Fibroblast of skin of right quadriceps (primary cell): Measurements from ENCODE around the gene ADAMTS15.

Experiments used
- DNase-seq: peaks from one replicate; pipeline ENCODE4 v3.0.0-alpha.2; 2013

Gene ADAMTS15, protein sequence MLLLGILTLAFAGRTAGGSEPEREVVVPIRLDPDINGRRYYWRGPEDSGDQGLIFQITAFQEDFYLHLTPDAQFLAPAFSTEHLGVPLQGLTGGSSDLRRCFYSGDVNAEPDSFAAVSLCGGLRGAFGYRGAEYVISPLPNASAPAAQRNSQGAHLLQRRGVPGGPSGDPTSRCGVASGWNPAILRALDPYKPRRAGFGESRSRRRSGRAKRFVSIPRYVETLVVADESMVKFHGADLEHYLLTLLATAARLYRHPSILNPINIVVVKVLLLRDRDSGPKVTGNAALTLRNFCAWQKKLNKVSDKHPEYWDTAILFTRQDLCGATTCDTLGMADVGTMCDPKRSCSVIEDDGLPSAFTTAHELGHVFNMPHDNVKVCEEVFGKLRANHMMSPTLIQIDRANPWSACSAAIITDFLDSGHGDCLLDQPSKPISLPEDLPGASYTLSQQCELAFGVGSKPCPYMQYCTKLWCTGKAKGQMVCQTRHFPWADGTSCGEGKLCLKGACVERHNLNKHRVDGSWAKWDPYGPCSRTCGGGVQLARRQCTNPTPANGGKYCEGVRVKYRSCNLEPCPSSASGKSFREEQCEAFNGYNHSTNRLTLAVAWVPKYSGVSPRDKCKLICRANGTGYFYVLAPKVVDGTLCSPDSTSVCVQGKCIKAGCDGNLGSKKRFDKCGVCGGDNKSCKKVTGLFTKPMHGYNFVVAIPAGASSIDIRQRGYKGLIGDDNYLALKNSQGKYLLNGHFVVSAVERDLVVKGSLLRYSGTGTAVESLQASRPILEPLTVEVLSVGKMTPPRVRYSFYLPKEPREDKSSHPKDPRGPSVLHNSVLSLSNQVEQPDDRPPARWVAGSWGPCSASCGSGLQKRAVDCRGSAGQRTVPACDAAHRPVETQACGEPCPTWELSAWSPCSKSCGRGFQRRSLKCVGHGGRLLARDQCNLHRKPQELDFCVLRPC

DNA sequence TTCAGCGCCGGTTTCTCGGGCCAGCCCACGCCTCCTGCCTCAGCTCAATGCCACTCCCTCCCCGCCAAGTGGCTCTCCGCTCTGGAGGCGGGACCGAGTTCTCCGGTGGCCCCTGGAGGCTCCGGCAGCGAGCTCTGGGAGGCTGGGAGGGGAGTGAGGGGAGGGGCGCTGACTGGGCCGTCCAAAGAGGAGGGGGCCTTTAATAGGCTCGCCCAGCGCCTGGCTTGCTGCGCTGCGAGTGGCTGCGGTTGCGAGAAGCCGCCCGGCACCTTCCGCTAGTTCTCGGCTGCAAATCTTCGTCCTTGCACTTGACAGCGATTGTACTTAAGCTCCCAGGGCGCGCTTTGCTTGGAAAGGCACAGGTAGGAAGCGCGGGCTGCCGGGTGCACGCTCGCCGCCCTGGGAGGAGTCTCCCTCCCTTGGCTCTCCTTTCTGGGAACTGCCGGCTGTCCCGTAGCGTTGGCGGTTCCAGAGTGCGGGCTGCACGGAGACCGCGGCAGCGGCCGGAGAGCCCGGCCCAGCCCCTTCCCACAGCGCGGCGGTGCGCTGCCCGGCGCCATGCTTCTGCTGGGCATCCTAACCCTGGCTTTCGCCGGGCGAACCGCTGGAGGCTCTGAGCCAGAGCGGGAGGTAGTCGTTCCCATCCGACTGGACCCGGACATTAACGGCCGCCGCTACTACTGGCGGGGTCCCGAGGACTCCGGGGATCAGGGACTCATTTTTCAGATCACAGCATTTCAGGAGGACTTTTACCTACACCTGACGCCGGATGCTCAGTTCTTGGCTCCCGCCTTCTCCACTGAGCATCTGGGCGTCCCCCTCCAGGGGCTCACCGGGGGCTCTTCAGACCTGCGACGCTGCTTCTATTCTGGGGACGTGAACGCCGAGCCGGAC, at the start of gene ADAMTS15:
Gene ADAMTS15 (plus strand): TSS at position 230 of the 894 bp plus-strand sequence. CDS start 329 bp downstream, at position 559.
- DNase-seq, result peak; percentile 84

- DNase-seq, result no peak
These were observed 49.2 kb upstream of the ADAMTS15 start for GRCh38 chr11:130399196-130399595.

DNA sequence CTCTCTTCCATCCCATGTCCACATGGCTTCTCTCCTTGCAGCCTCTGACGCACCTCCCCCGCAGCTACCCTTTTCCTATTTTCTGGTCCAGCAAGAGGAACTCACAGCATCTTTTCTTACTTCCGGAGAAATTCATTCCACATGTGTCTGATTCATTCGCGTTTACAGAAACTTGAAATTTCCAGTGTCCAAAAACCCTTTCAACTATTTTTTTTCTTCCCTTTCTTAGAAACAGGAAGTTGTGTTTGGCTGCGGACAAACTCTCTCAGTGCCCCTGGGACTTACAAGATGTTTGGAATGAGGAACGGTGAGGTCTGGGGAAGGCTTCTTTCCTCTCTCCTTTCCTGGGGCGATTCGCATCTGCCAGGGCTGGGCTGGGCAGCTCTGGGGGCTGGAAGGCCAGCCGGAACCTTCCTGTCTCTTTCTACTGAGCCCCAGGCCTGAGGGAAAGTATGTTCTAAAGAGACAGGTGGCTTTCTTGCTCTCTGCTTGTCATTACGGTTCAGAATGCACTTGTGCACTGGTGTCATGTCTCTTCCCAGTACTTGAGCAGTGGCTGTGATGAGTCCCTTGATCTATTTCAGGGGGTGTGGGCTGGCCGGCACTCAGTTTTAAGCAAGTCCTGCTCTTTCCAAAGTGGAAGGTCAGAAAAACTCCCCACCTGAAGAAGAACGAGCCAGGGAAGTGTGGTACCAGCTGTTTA, 47.5 kb upstream of the ADAMTS15 start:
- DNase-seq, result peak; percentile 86

- DNase-seq, result no peak
These were observed 45.9 kb upstream of the ADAMTS15 start for GRCh38 chr11:130402570-130402969.

- DNase-seq, result peak; percentile 91
These were observed 45.1 kb upstream of the ADAMTS15 start for GRCh38 chr11:130403271-130403804.

DNA sequence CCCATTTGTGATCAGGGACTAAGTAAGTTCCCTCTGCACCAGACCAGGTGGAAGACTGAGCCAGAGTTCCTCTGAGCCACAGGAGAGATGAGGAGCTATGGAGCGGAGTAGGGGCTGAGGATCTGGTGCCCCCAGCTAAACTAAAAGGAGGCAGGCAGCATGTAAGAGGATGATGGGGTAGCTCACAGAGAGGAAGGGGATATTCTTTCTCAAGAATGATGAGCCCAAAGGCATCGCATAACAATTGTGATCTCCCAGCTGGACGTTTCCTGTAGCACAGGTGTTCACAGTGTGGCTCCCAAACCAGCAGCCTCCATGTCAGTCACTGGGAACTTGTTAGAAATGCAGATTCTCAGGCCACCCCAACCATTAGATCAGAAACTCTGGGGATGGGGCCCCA, 44.5 kb upstream of the ADAMTS15 start:
- no peak for DNase-seq

GRCh38 chr11:130404727-130405126, 43.7 kb upstream of the ADAMTS15 start:
- no peak for DNase-seq

GRCh38 chr11:130405428-130405827, 43.0 kb upstream of the ADAMTS15 start:
- no peak for DNase-seq

DNA sequence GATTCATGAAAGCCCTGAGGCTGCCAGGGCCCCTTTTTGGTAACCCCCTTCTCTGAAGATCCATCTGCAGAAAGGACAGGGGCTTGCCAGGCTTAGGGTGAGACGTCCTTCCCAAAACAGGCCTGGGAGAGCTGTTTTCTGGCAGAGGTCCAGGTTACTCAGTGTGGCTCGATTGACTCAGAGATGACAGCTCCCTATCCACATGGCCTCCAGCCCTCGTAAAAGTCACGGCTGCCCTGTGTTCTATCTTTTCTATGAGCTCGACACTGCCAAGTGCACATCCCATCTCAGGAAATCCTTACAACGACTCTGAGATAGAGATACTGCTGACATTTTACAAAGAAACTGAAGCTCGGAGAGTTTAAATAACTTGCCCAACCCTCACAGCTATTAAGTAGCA, 40.5 kb upstream of the ADAMTS15 start:
- peak; percentile 88 for DNase-seq

DNA sequence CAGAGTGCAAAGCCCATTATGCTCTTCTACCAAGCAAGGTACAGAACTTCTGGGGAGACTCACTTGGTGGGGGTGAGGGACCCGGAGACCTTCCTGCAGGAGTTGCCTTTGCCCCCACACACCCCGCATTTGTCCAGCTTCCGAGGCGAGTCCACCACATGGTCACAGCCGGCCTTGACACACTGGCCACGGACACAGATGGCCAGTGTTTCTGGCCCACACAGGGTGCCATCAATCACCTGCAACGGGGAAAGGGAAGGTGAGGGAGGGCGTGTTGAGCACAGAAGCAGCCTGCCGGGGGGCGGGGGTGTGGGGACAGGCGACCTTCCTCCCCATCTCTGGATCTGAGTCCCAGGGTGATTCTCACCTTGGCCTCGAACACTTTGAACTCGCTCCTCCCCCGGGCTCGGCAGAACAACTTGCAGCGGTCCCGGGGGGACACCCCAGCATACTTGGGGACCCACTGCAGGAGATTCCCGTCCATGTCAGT, 40.0 kb upstream of the ADAMTS15 start:
- no peak for DNase-seq

DNA sequence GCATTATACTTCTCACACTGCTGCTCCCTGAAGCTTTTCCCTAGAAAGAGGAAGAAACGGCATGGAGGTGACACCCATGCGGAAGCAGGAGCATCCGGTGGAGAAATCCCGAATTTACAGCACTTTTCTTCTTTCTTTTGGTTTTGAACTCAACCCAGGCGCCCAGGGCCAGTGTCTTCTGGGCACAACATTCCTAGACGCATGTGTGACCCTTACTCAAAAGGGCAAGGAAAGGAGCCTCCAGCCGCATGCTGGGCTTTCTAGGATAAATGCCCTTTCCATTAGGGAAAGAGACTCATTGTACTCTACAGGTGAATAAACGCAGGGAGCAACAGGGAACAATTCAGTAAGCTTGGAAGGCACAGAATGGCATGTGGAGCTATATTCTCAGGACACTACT, 39.5 kb upstream of the ADAMTS15 start:
- no peak for DNase-seq

DNA sequence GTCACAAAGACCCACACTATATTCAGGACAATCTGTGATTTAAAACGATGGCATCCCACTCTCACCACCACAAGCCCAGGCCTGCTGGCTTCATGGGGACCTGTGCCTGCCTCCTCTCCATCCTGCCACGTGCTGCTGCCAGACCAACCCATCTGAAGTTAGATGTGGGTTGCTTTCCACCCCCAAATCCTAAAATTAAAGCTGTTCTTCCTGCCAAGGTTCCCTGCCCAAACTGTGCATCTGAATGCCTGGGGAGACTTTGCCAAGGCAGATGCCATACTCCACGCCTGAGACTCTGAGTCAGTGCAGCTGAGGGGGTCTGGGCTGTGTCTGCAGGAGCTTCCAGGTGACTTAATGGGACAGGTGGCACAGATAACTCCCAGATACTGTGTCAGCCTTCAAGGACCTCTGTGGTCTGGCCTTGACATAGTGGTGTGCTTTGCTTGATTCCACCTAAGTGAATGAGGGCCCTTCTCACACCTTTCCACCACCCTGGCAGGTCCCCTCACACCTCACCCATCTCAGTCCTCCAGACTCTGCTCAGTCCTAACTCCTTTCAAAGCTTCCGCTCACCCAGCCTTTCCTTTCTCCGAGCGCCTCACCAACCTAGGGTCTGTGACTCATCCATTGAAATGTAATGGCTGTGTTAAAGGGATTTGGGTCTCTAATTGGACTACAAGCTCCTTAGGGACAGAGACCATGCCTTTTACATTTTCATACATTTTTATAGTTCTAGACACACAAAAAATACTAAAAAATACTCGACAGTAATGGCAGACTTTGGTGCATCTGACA, 38.7 kb upstream of the ADAMTS15 start:
- peak; percentile 31 for DNase-seq

- no peak for DNase-seq
These were observed 37.2 kb upstream of the ADAMTS15 start for GRCh38 chr11:130411223-130411622.

DNA sequence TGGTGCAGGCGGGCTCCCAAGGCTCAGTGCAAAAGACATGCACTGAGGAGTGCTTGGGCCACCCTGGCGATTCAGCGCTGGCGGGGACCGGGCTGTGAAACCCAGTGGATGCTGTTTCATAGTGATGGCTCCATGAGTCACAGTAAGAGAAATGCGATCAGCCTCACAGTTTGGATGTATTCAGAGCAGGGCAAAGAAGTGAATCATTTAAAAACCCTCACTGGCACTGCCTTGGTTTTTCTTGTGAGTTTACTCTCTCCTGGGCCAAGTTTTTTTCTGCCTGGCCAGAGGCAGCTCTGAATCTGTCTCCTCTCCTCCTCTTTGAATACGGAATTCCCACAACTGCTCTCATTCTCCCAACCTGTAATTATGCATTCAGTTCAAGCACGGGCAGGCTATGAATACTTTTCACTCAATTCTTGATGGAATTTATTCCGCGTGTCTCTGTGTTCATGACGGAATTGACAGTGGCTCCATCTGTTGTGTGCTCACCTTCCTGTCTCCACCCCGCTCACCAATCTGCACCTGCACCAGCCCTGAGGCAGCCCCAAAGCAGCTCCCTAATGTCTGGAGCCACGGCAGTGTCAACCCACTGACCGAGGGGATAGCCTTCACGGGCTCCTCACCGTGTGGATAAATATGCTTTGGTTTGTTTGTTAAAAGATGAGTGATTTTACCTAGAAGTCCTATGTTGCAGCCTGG, 34.9 kb upstream of the ADAMTS15 start:
- peak; percentile 88 for DNase-seq

DNA sequence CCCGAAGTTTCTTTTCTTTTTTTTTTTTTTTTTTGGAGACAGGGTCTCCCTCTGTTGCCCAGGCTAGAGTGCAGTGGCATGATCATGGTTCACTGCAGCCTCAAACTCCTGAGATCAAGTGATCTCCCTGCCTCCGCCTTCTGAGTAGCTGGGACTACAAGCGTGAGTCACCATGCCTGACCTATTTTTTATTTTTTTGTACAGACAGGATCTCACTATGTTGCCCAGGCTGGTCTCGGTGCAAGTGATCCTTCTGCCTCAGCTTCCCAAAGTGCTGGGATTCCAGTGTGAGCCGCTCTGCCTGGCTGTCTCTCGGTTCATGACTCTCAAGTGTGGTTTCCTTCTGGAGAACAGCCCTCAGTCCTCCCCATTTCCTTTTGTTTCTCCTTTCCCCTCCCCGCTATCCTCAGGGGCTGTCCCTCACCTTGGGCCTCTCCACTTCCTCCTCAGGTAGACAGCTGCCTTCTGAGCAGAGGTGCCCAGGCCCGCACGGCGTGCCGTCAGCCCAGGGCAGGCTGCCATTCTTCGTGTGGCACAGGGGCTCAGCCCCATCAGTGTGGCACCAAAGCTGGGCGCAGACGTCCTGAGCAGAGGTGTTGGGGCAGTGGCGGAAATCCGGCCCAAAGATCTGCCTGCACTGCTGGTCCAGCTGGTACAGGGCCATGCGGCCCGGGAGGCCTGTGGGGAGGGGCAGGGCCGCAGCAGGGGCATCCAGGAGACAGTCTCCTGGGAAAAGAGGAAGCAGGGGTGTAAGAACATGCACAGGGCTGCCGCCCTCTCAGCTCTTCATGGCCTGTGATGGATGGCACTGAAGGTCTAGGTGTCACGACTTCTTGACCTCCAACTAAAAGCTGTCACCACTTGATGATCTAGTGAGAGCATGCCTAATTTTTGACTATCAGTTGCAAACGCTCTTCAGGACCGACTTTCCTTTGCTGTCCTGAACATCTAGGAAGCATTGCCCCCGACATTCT, 34.1 kb upstream of the ADAMTS15 start:
- DNase-seq, result no peak

- DNase-seq, result peak; percentile 39
These were observed 32.5 kb upstream of the ADAMTS15 start for GRCh38 chr11:130415731-130416529.

GRCh38 chr11:130416530-130416882, 31.9 kb upstream of the ADAMTS15 start:
- DNase-seq, result no peak

- no peak for DNase-seq
These were observed 31.5 kb upstream of the ADAMTS15 start for GRCh38 chr11:130416906-130417305.
